Fibroblast of lung (primary cell): ENCODE measurements around the gene SDK2. TPM values are rescaled to one million over a fixed set of nuclear protein-coding genes. Genes with fewer than 3 reads are reported as not detected.

Experiments used
- DNase-seq, 2 donors: peaks; one replicate each; pipeline versions ENCODE4 v3.0.0 to v3.0.0-alpha.2; 2010; ENCODE audit warnings: low read depth in 2 of 2
- H2AFZ ChIP-seq: 2 replicates; pipeline ENCODE4 v1.5.1; 2012; ENCODE audit warnings: low read length, control low read depth, inconsistent platforms
- H3K27ac ChIP-seq: 2 replicates; pipeline ENCODE4 v1.5.1; 2011; ENCODE audit warnings: low read length, control low read depth; ENCODE audit not compliant: insufficient read depth
- H3K27me3 ChIP-seq: 2 replicates; pipeline ENCODE4 v1.5.1; 2011; ENCODE audit warnings: mild to moderate bottlenecking, low read length; ENCODE audit not compliant: control insufficient read depth, insufficient read depth
- H3K36me3 ChIP-seq: 2 replicates; pipeline ENCODE4 v1.5.1; 2011; ENCODE audit warnings: low read length; ENCODE audit not compliant: control insufficient read depth, insufficient read depth
- H3K4me1 ChIP-seq: 2 replicates; pipeline ENCODE4 v1.5.1; 2011; ENCODE audit warnings: low read length; ENCODE audit not compliant: control insufficient read depth, insufficient read depth; ENCODE audit errors: extremely low read depth
- H3K4me2 ChIP-seq: 2 replicates; pipeline ENCODE4 v1.5.1; 2011; ENCODE audit warnings: low read length, control low read depth; ENCODE audit not compliant: insufficient read depth; ENCODE audit errors: extremely low read depth
- H3K4me3 ChIP-seq, 4 experiments: fragments of 200-600 bp in 1 of 4; sonication (generic) in 1 of 4; replicated peaks in 1 of 4; 2 replicates each; pipeline ENCODE4 v1.5.1; 2011 to 2016; ENCODE audit warnings: low read length in 4 of 4, low read depth in 3 of 4, mild to moderate bottlenecking in 3 of 4, control low read depth in 2 of 4, inconsistent platforms in 1 of 4, mixed read lengths in 1 of 4; ENCODE audit not compliant: insufficient read depth in 1 of 4; ENCODE audit errors: control extremely low read depth in 1 of 4
- H3K79me2 ChIP-seq: 2 replicates; pipeline ENCODE4 v1.5.1; 2012; ENCODE audit warnings: mild to moderate bottlenecking, low read length, inconsistent platforms; ENCODE audit not compliant: control insufficient read depth, insufficient read depth
- H3K9ac ChIP-seq: 2 replicates; pipeline ENCODE4 v1.5.1; 2011; ENCODE audit warnings: mild to moderate bottlenecking, low read length, control low read depth; ENCODE audit not compliant: insufficient read depth
- H3K9me3 ChIP-seq: 2 replicates; pipeline ENCODE4 v1.5.1; 2012; ENCODE audit warnings: low read depth, low read length; ENCODE audit not compliant: control insufficient read depth, insufficient read depth
- H4K20me1 ChIP-seq: 2 replicates; pipeline ENCODE4 v1.5.1; 2011; ENCODE audit warnings: low read length; ENCODE audit not compliant: control insufficient read depth, insufficient read depth; ENCODE audit errors: extremely low read depth
- EZH2 ChIP-seq: IDR thresholded peaks from 2 replicates; pipeline ENCODE4 v1.5.1; 2012; ENCODE audit warnings: low read length, control low read depth, mild to moderate bottlenecking; ENCODE audit errors: missing control alignments
- polyA plus RNA-seq, 2 donors: library from polyadenylated mRNA; depleted of rRNA in 1 of 2; stranded (reverse) in 1 of 2; unstranded in 1 of 2; fragments of >200 nt; gene quantifications; 2 replicates each; pipeline ENCODE4 v1.2.1, GENCODE V29; 2011 to 2012; ENCODE audit warnings: missing spikeins in 1 of 2
- total RNA-seq: library from RNA; depleted of rRNA; stranded (reverse); fragments of >200 nt; gene quantifications from 2 replicates; pipeline ENCODE4 v1.2.1, GENCODE V29; 2014
- TF ChIP-seq, protein P1 (sequence below), 2 donors: IDR thresholded peaks in 1 of 2; conservative IDR thresholded peaks in 1 of 2; 1 replicate in 1 of 2; 2 replicates in 1 of 2; pipeline ENCODE4 v1.5.1; 2011 to 2012; ENCODE audit warnings: low read length in 2 of 2, control low read depth in 1 of 2, inconsistent platforms in 1 of 2, low read depth in 1 of 2, mild to moderate bottlenecking in 1 of 2

Gene SDK2
- total and polyA plus RNA-seq, 2 donors (not counting 1 experiment from before 2014, with no cell fraction given): under 0.01 to 0.01 TPM

DNA sequence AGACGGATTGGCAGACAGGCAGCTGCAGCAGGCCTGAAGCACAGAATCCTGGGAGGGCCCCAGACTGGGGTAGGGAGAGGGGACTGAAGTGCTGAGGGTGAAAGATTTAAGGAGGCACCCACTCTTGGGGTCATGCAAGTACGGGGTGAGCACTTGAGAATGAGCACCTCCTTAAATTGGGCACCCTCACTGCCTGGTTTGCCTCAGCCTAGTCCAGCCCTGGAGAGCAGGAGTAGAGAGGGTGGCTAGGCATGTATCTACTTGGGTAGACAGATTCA is 178.4 kb downstream of the SDK2 start:
- H3K4me2 ChIP-seq: no peak overlapping the region
- no peak overlapping the region for H2AFZ ChIP-seq
- no peaks in the 10 kb centered on the region for H3K9me3 ChIP-seq
- H3K36me3 ChIP-seq: no peaks in the 10 kb centered on the region
- no peaks in the 10 kb centered on the region for H3K79me2 ChIP-seq
- H4K20me1 ChIP-seq: no peaks in the 10 kb centered on the region
- H3K27ac ChIP-seq: no peak overlapping the region
- H3K9ac ChIP-seq: no peak overlapping the region
- TF ChIP-seq EZH2: no peak
- TF ChIP-seq, protein P1, sequence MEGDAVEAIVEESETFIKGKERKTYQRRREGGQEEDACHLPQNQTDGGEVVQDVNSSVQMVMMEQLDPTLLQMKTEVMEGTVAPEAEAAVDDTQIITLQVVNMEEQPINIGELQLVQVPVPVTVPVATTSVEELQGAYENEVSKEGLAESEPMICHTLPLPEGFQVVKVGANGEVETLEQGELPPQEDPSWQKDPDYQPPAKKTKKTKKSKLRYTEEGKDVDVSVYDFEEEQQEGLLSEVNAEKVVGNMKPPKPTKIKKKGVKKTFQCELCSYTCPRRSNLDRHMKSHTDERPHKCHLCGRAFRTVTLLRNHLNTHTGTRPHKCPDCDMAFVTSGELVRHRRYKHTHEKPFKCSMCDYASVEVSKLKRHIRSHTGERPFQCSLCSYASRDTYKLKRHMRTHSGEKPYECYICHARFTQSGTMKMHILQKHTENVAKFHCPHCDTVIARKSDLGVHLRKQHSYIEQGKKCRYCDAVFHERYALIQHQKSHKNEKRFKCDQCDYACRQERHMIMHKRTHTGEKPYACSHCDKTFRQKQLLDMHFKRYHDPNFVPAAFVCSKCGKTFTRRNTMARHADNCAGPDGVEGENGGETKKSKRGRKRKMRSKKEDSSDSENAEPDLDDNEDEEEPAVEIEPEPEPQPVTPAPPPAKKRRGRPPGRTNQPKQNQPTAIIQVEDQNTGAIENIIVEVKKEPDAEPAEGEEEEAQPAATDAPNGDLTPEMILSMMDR (conservative IDR thresholded peaks at IDR 0.05 in 1 of 2, IDR thresholded peaks at IDR 0.05 in 1 of 2; ENCODE audit: low read depth in 1 of 2, low read length in 2 of 2): no peak
- no peak for DNase-seq
- H3K27me3 ChIP-seq: no peaks in the 10 kb centered on the region
- H3K4me1 ChIP-seq: no peaks in the 10 kb centered on the region
- no peak overlapping the region for H3K4me3 ChIP-seq

DNA sequence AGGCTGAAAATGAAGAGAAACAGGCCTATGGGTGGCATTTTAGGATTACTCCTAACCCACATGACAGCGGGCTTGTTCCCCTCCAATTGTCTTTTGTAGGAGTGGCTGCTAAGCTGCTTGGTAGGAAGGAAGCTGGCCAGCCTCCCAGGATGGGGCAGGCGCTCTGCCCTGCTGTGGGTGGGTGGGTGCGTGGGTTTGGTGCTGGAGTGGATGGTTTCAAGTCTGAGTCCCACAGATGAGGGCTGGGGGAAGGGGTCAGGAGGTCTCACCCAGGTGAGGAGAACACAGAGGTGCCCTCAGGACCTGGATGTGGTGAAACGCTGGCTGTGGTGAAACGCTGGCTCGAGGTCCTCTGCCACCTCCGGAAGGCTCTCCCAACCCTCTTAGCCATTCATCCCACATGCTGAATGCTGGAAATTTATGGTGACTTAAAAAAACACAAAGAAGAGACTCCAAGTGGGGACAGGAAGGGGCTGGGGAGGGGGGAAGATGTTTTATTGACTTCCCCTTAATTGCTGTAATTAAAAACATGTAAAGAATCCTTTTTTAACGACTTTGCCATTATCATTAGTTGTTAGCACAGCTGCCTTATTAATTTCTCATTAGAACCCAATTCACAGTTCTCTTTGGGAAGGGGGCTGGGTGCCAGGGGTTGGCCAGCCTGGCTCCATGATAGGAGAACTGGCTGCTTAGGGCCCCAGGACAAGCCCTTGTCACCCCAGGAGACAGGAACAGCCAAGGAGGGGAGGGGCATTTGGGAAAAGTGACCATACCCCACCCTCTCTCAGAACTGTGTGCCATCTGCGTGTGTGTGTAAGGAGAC is 178.9 kb downstream of the SDK2 start:
- no peak overlapping the region for H3K27ac ChIP-seq

DNA sequence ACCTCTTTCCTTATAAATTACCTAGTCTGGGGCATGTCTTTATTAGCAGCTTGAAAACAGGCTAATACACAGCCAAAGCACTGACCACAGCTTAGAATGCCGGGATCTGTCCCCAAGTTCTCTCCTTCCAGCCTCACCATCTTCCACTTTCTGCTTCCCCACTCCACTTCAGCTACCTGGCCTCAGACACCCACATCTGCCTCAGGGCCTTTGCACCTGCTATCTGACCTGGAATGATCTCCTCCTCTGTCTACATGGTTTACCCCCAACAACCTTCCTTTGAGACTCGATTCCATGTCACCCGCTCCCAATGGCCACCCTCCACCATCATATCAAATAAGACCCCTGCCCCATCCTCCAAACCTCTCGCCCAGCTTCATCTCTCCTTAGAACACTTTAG is 179.8 kb downstream of the SDK2 start:
- no peak overlapping the region for H3K27ac ChIP-seq
- H3K4me1 ChIP-seq: no peaks in the 10 kb centered on the region
- TF ChIP-seq, protein P1 (conservative IDR thresholded peaks at IDR 0.05 in 1 of 2, IDR thresholded peaks at IDR 0.05 in 1 of 2; ENCODE audit: low read depth in 1 of 2, low read length in 2 of 2): no peak
- TF ChIP-seq EZH2: no peak
- no peaks in the 10 kb centered on the region for H3K36me3 ChIP-seq
- no peak overlapping the region for H2AFZ ChIP-seq
- H3K4me2 ChIP-seq: no peak overlapping the region
- no peaks in the 10 kb centered on the region for H3K9me3 ChIP-seq
- no peaks in the 10 kb centered on the region for H4K20me1 ChIP-seq
- no peaks in the 10 kb centered on the region for H3K27me3 ChIP-seq
- no peak overlapping the region for H3K4me3 ChIP-seq
- H3K79me2 ChIP-seq: no peaks in the 10 kb centered on the region
- no peak for DNase-seq
- H3K9ac ChIP-seq: no peak overlapping the region

More for the DNA sequence above, 178.9 kb downstream of the SDK2 start:
- no peaks in the 10 kb centered on the region for H3K4me1 ChIP-seq
- no peak for DNase-seq
- TF ChIP-seq EZH2: no peak
- H4K20me1 ChIP-seq: no peaks in the 10 kb centered on the region
- H3K36me3 ChIP-seq: no peaks in the 10 kb centered on the region
- H3K79me2 ChIP-seq: no peaks in the 10 kb centered on the region
- H3K27me3 ChIP-seq: no peaks in the 10 kb centered on the region
- H3K9me3 ChIP-seq: no peaks in the 10 kb centered on the region
- no peak overlapping the region for H2AFZ ChIP-seq
- no peak overlapping the region for H3K4me2 ChIP-seq
- H3K4me3 ChIP-seq: no peak overlapping the region
- H3K9ac ChIP-seq: no peak overlapping the region
